Measurements from ENCODE around the gene PIGA. TPM values are rescaled to one million over a fixed set of nuclear protein-coding genes. Genes with fewer than 3 reads are reported as not detected.
A peak's percentile ranks its signal among the peaks of the same experiment; 100 is the strongest.

Gene PIGA
- total RNA-seq, 1 experiment from 2014 or later = 19.4 TPM

DNA sequence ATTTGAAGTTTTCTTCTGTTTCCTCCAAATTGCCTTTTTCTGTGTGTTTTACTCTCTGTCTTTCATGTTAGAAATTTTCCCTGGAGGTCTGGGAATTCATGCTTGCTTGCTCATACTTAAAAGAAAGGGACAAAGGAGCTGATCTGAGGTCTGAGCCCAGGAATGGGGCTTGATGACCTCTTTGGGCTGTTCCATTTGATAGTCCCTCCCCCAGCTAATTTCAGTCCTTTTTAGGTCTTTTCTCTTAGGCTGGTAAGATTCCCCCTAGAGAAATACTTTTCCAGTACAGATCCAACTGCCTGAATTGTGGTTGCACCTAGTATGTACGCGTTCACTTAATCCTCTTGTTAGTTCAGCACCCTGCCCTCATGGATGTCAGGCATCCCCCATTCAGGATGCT lies 5.5 kb upstream of the PIGA start:
- Mint-ChIP-seq H3K9me3 (ENCODE audit: unreplicated experiment) (no peaks in the 10 kb centered on the region), H3K36me3 (ENCODE audit: insufficient read depth, unreplicated experiment) (no peaks in the 10 kb centered on the region)

DNA sequence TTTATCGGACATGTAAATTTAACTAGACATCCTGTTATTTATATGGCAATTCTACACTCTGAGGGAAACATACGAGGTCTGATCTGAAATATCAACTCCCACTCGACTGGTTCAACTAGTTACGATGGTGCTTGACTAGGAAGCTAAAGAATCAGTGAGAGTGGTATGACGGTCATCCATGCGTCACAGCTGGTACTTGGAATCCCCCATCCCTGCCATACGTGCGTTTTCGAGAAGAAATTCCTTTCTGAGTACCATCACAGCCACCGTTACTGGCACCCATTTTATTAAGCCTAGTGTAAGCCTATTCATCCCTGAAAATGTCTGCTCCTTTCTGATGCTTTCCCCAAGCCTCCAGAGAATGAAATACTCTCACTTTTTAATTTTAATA lies 695 bp upstream of the PIGA start:
- no peaks in the 10 kb centered on the region for H3K9me3 Mint-ChIP-seq (ENCODE audit: unreplicated experiment)
- intact Hi-C loops (cut with micrococcal nuclease; ENCODE audit: unreplicated experiment) = no loop called here
- Histone ChIP-seq H3K4me3 (ENCODE audit: low read depth, low read length) (peak overlapping the region; percentile 37), H3K4me1 (no peaks in the 10 kb centered on the region), H3K27me3 (replicated peaks; ENCODE audit: control insufficient read depth, insufficient read depth, low read length) (no peaks in the 10 kb centered on the region), H3K9me3 (no peaks in the 10 kb centered on the region), H3K36me3 (ENCODE audit: control insufficient read depth, insufficient read depth, low read length) (no peaks in the 10 kb centered on the region)
- H3K27ac Mint-ChIP-seq (ENCODE audit: unreplicated experiment) = peak overlapping the region; percentile 92
- ChIA-PET CTCF (no interaction called here), POLR2A (no interaction called here)
- peaks cover 7% of the 10 kb centered on the region for H3K36me3 Mint-ChIP-seq (ENCODE audit: insufficient read depth, unreplicated experiment)
- DNase-seq = peak in 1 of 2 experiments; percentile 17
- H3K27me3 Mint-ChIP-seq (ENCODE audit: insufficient read depth, unreplicated experiment) = peaks cover 9% of the 10 kb centered on the region
- peak overlapping the region; percentile 90 for H3K4me3 Mint-ChIP-seq (ENCODE audit: unreplicated experiment)
- H3K4me1 Mint-ChIP-seq (ENCODE audit: low read depth, unreplicated experiment) = no peaks in the 10 kb centered on the region
- no TSS peak for BruUV-seq (replicated peaks)
- TF ChIP-seq, protein P1, sequence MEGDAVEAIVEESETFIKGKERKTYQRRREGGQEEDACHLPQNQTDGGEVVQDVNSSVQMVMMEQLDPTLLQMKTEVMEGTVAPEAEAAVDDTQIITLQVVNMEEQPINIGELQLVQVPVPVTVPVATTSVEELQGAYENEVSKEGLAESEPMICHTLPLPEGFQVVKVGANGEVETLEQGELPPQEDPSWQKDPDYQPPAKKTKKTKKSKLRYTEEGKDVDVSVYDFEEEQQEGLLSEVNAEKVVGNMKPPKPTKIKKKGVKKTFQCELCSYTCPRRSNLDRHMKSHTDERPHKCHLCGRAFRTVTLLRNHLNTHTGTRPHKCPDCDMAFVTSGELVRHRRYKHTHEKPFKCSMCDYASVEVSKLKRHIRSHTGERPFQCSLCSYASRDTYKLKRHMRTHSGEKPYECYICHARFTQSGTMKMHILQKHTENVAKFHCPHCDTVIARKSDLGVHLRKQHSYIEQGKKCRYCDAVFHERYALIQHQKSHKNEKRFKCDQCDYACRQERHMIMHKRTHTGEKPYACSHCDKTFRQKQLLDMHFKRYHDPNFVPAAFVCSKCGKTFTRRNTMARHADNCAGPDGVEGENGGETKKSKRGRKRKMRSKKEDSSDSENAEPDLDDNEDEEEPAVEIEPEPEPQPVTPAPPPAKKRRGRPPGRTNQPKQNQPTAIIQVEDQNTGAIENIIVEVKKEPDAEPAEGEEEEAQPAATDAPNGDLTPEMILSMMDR (IDR thresholded peaks at IDR 0.05; ENCODE audit: insufficient read depth in 1 of 2, low read depth in 1 of 2, low read length in 1 of 2, severe bottlenecking in 1 of 2, unreplicated experiment in 1 of 2) = no peak

More for the DNA sequence above, 5.5 kb upstream of the PIGA start:
- ChIA-PET POLR2A (no interaction called here), CTCF (no interaction called here)
- TF ChIP-seq, protein P1 (IDR thresholded peaks at IDR 0.05; ENCODE audit: insufficient read depth in 1 of 2, low read depth in 1 of 2, low read length in 1 of 2, severe bottlenecking in 1 of 2, unreplicated experiment in 1 of 2) = no peak
- no peak for DNase-seq
- Histone ChIP-seq H3K27me3 (replicated peaks; ENCODE audit: control insufficient read depth, insufficient read depth, low read length) (no peaks in the 10 kb centered on the region), H3K9me3 (no peaks in the 10 kb centered on the region), H3K4me3 (ENCODE audit: low read depth, low read length) (no peak overlapping the region), H3K4me1 (0 out of 2 replicates have a peak, but pooled peaks cover 3% of the 10 kb centered on the region), H3K36me3 (ENCODE audit: control insufficient read depth, insufficient read depth, low read length) (no peaks in the 10 kb centered on the region)
- H3K4me3 Mint-ChIP-seq (ENCODE audit: unreplicated experiment) = no peak overlapping the region
- BruUV-seq (replicated peaks) = no TSS peak
- intact Hi-C loops (cut with micrococcal nuclease; ENCODE audit: unreplicated experiment) = loop anchor here (10.0 kb wide), 1 partner anchor 304 kb away; no protein-coding TSS in a partner anchor
- peaks cover 9% of the 10 kb centered on the region for H3K27me3 Mint-ChIP-seq (ENCODE audit: insufficient read depth, unreplicated experiment)
- no peaks in the 10 kb centered on the region for H3K4me1 Mint-ChIP-seq (ENCODE audit: low read depth, unreplicated experiment)
- no peak overlapping the region for H3K27ac Mint-ChIP-seq (ENCODE audit: unreplicated experiment)

DNA sequence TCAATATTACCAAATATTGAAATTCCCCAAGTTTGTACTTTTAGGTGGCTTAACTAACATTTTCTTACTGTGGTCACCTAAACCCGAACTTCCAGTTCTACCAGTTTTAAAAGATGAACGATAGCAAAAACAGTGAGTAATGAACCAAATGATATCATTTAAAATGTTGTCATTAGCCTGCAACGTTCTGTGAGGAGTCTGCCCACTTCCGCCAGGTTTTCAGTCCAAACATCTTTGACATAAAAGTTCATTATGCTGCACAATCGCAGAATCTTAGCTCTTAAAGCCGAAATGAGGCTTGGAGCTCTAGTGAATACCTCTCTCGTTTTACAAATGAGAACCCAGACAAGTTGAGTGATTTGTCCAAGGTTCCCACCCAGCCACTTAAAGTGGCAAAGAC lies 762 bp downstream of the PIGA start:
- intact Hi-C loops (cut with micrococcal nuclease; ENCODE audit: unreplicated experiment) = no loop called here
- ChIA-PET CTCF (interaction anchor here (0.7 kb wide), 1 partner anchor 11 kb away, joined by 8 read pairs; no protein-coding TSS in a partner anchor), POLR2A (no interaction called here)
- no peaks in the 10 kb centered on the region for H3K9me3 ChIP-seq
- no peaks in the 10 kb centered on the region for H3K27me3 ChIP-seq (replicated peaks; ENCODE audit: control insufficient read depth, insufficient read depth, low read length)
- Mint-ChIP-seq H3K27me3 (ENCODE audit: insufficient read depth, unreplicated experiment) (peaks cover 6% of the 10 kb centered on the region), H3K4me1 (ENCODE audit: low read depth, unreplicated experiment) (no peaks in the 10 kb centered on the region), H3K36me3 (ENCODE audit: insufficient read depth, unreplicated experiment) (peaks cover 7% of the 10 kb centered on the region), H3K4me3 (ENCODE audit: unreplicated experiment) (peak overlapping the region; percentile 90), H3K27ac (ENCODE audit: unreplicated experiment) (peak overlapping the region; percentile 92), H3K9me3 (ENCODE audit: unreplicated experiment) (no peaks in the 10 kb centered on the region)
- no peaks in the 10 kb centered on the region for H3K4me1 ChIP-seq
- TF ChIP-seq, protein P1 (IDR thresholded peaks at IDR 0.05; ENCODE audit: insufficient read depth in 1 of 2, low read depth in 1 of 2, low read length in 1 of 2, severe bottlenecking in 1 of 2, unreplicated experiment in 1 of 2) = no peak
- peak overlapping the region; percentile 62 for H3K4me3 ChIP-seq (ENCODE audit: low read depth, low read length)
- H3K36me3 ChIP-seq (ENCODE audit: control insufficient read depth, insufficient read depth, low read length) = no peaks in the 10 kb centered on the region
- BruUV-seq (replicated peaks) = no TSS peak
- DNase-seq = peak in 1 of 2 experiments; percentile 1

Data from Caco-2 (cell line).